H1 (cell line): ENCODE results near the gene ALG1. TPM values are rescaled to one million over a fixed set of nuclear protein-coding genes. Genes with fewer than 3 reads are reported as not detected.

Source experiments
- ATF3 ChIP-seq: IDR thresholded peaks from 2 replicates; pipeline ENCODE4 v1.6.1; 2011; ENCODE audit warnings: low read depth, mild to moderate bottlenecking, low read length; ENCODE audit not compliant: insufficient read depth
- polyA plus RNA-seq, 7 experiments: library from polyadenylated mRNA; depleted of rRNA in 3 of 7; stranded (reverse) in 5 of 7; unstranded in 2 of 7; fragments of >200 nt in 5 of 7; fragments of 200-250 nt in 2 of 7; gene quantifications; 1 replicate in 5 of 7; 2 replicates in 1 of 7; 4 replicates in 1 of 7; pipeline versions ENCODE4 v1.2.1 to v1.2.3, GENCODE V29; 2011 to 2013; ENCODE audit warnings: missing spikeins in 2 of 7, mixed read lengths in 2 of 7
- total RNA-seq: library from RNA; stranded (reverse); fragmentation: NEBNext Ultra II Directional; extraction: Animal tissue kit (Norgen Biotek cat#: 25700); gene quantifications from 2 replicates; pipeline ENCODE4 v1.2.1, GENCODE V29; 2021

ALG1 gene
- total and polyA plus RNA-seq, 2 of the 8 experiments (the other 6 are each of a cell fraction or from before 2014, with no cell fraction given): 34.8 to 46.5 TPM

GRCh38 chr16:5028950-5029475 is 42.6 kb upstream of the ALG1 start (continued):
- TF ChIP-seq ATF3: no peak
- TF ChIP-seq, all 59 proteins: peak for 0
